ENCODE results near the gene CRYBB1. TPM values are rescaled to one million over a fixed set of nuclear protein-coding genes. Genes with fewer than 3 reads are reported as not detected.
A peak's percentile ranks its signal among the peaks of the same experiment; 100 is the strongest.

Gene CRYBB1
- total RNA-seq, 1 donor from 2014 or later: 0.55 TPM

- Histone ChIP-seq H3K4me1 (peaks cover 7% of the 10 kb centered on the region), H3K27ac (peak overlapping the region; percentile 24), H3K36me3 (peaks cover 5% of the 10 kb centered on the region), H3K27me3 (no peaks in the 10 kb centered on the region), H3K9me3 (no peaks in the 10 kb centered on the region), H3K4me3 (no peak overlapping the region)
- intact Hi-C loops (cut with DNase I): no loop called here
- DNase-seq: no peak
- no peak for TF ChIP-seq CTCF (IDR thresholded peaks at IDR 0.05)
- no peak for ATAC-seq
Measured at GRCh38 chr22:26549902-26550497, 67.8 kb downstream of the CRYBB1 start.

Small RNA genes within 50 kb of the gene (microRNA-seq; reads per million reads assigned to microRNA genes)
- 1.3 reads per million for gene MIR548J (ENCODE audit: borderline microRNAs expressed)

Other genes with a start within 250 kb of the CRYBB1 start
- 1.2 TPM for gene ASPHD2, start 188.8 kb downstream of the CRYBB1 start, total RNA-seq
- 31.0 TPM for gene HPS4, start 134.2 kb downstream of the CRYBB1 start, total RNA-seq
- gene SRRD, start 134.2 kb downstream of the CRYBB1 start, total RNA-seq: 14.6 TPM
- gene TFIP11, start 105.6 kb downstream of the CRYBB1 start, total RNA-seq: 33.1 TPM
- 83.1 TPM for gene TPST2, start 27.9 kb downstream of the CRYBB1 start, total RNA-seq
- not detected for gene CRYBA4, start 3.9 kb upstream of the CRYBB1 start, total RNA-seq
- 6.1 TPM for gene MIAT, start 39.6 kb upstream of the CRYBB1 start, total RNA-seq